Esophagus squamous epithelium (tissue), 4 donors: ENCODE data around the gene SLC18A2.

Experiments used
- POLR2A ChIP-seq, 4 donors: fragments of 450-650 bp; IDR thresholded peaks; one replicate each; pipeline ENCODE4 v1.6.1; 2017; ENCODE audit warnings: antibody characterized with exemption in 4 of 4, mild to moderate bottlenecking in 4 of 4, moderate library complexity in 3 of 4
- TF ChIP-seq, protein P1 (sequence below), 6 experiments: fragments of 450-650 bp in 4 of 6; fragments of 200-600 bp in 2 of 6; sonication (generic) in 2 of 6; IDR thresholded peaks; one replicate each; pipeline ENCODE4 v1.5.1; 2016 to 2019; ENCODE audit warnings: antibody characterized with exemption in 6 of 6, mild to moderate bottlenecking in 4 of 6, moderate library complexity in 4 of 6

DNA sequence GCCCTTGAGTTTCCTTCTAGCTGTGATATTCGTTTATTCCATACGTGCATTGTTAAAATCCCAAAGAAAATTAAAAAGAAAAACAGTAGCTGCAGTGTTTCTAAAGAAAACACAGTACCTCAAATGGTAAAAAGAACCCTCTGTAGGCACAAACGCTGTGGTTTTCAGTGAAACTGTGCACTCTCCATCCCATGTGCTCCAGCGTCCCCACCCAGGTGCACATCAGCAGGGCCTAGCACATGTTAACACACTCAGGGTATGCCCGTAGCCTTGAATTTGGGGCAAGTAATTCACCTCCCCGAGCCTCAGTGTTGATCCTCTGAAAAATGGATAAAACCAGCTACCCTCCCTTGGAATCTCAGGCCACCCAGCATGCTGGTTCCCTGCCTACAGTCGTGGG lies 9.5 kb downstream of the SLC18A2 start:
- TF ChIP-seq, protein P1, sequence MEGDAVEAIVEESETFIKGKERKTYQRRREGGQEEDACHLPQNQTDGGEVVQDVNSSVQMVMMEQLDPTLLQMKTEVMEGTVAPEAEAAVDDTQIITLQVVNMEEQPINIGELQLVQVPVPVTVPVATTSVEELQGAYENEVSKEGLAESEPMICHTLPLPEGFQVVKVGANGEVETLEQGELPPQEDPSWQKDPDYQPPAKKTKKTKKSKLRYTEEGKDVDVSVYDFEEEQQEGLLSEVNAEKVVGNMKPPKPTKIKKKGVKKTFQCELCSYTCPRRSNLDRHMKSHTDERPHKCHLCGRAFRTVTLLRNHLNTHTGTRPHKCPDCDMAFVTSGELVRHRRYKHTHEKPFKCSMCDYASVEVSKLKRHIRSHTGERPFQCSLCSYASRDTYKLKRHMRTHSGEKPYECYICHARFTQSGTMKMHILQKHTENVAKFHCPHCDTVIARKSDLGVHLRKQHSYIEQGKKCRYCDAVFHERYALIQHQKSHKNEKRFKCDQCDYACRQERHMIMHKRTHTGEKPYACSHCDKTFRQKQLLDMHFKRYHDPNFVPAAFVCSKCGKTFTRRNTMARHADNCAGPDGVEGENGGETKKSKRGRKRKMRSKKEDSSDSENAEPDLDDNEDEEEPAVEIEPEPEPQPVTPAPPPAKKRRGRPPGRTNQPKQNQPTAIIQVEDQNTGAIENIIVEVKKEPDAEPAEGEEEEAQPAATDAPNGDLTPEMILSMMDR (IDR thresholded peaks at IDR 0.05): no peak
- TF ChIP-seq POLR2A (IDR thresholded peaks at IDR 0.05): no peak
